HEK293 (cell line): ENCODE results near the gene ITPKA.

ENCODE experiments used
- FEZF1 ChIP-seq: fragments of 450-650 bp; formaldehyde crosslinking; IDR thresholded peaks from 2 replicates; pipeline ENCODE4 v1.5.1; 2016; ENCODE audit warnings: missing biosample characterization, missing genetic modification characterization
- GLIS1 ChIP-seq: fragments of 450-650 bp; formaldehyde crosslinking; IDR thresholded peaks from 2 replicates; pipeline ENCODE4 v1.5.1; 2016; ENCODE audit warnings: missing biosample characterization, missing genetic modification characterization
- GLIS2 ChIP-seq: fragments of 450-650 bp; formaldehyde crosslinking; IDR thresholded peaks from 2 replicates; pipeline ENCODE4 v1.5.1; 2016; ENCODE audit warnings: missing biosample characterization, missing genetic modification characterization
- HOXA7 ChIP-seq: sonication (generic); formaldehyde crosslinking; IDR thresholded peaks from 2 replicates; pipeline ENCODE4 v1.8.1; 2022; ENCODE audit warnings: missing genetic modification reagents, borderline replicate concordance
- KLF1 ChIP-seq: fragments of 450-650 bp; formaldehyde crosslinking; IDR thresholded peaks from 2 replicates; pipeline ENCODE4 v1.5.1; 2016; ENCODE audit warnings: missing biosample characterization, missing genetic modification characterization
- KLF7 ChIP-seq: fragments of 450-650 bp; formaldehyde crosslinking; IDR thresholded peaks from 2 replicates; pipeline ENCODE4 v1.5.1; 2016; ENCODE audit warnings: missing biosample characterization, missing genetic modification characterization, borderline replicate concordance
- KLF8 ChIP-seq: fragments of 450-650 bp; formaldehyde crosslinking; IDR thresholded peaks from 2 replicates; pipeline ENCODE4 v1.5.1; 2016; ENCODE audit warnings: missing biosample characterization, missing genetic modification characterization
- MYNN ChIP-seq: fragments of 450-650 bp; formaldehyde crosslinking; IDR thresholded peaks from 2 replicates; pipeline ENCODE4 v1.5.1; 2016; ENCODE audit warnings: missing biosample characterization, missing genetic modification characterization, borderline replicate concordance
- SCRT2 ChIP-seq: fragments of 450-650 bp; formaldehyde crosslinking; IDR thresholded peaks from 2 replicates; pipeline ENCODE4 v1.5.1; 2016; ENCODE audit warnings: missing biosample characterization, missing genetic modification characterization
- WT1 ChIP-seq: fragments of 450-650 bp; formaldehyde crosslinking; IDR thresholded peaks from 2 replicates; pipeline ENCODE4 v1.5.1; 2016; ENCODE audit warnings: missing biosample characterization, missing genetic modification characterization
- YY2 ChIP-seq: fragments of 450-650 bp; formaldehyde crosslinking; IDR thresholded peaks from 2 replicates; pipeline ENCODE4 v1.5.1; 2016; ENCODE audit warnings: missing biosample characterization, missing genetic modification characterization
- ZBTB20 ChIP-seq: fragments of 450-650 bp; formaldehyde crosslinking; IDR thresholded peaks from 2 replicates; pipeline ENCODE4 v1.5.1; 2016; ENCODE audit warnings: missing biosample characterization, missing genetic modification characterization
- ZFP41 ChIP-seq: fragments of 450-650 bp; formaldehyde crosslinking; IDR thresholded peaks from 2 replicates; pipeline ENCODE4 v1.5.1; 2016; ENCODE audit warnings: missing biosample characterization, missing genetic modification characterization, borderline replicate concordance
- ZNF169 ChIP-seq: fragments of 450-650 bp; formaldehyde crosslinking; IDR thresholded peaks from 2 replicates; pipeline ENCODE4 v1.5.1; 2016; ENCODE audit warnings: missing biosample characterization, missing genetic modification characterization
- ZNF23 ChIP-seq: fragments of 450-650 bp; formaldehyde crosslinking; IDR thresholded peaks from 2 replicates; pipeline ENCODE4 v1.5.1; 2016; ENCODE audit warnings: missing biosample characterization, missing genetic modification characterization, borderline replicate concordance
- ZNF394 ChIP-seq: fragments of 450-650 bp; formaldehyde crosslinking; IDR thresholded peaks from 2 replicates; pipeline ENCODE4 v1.5.1; 2016; ENCODE audit warnings: missing biosample characterization, missing genetic modification characterization, mild to moderate bottlenecking, moderate library complexity, borderline replicate concordance
- ZNF433 ChIP-seq: fragments of 450-650 bp; formaldehyde crosslinking; IDR thresholded peaks from 2 replicates; pipeline ENCODE4 v1.5.1; 2016; ENCODE audit warnings: missing biosample characterization, missing genetic modification characterization, low read depth
- ZNF510 ChIP-seq: fragments of 450-650 bp; formaldehyde crosslinking; IDR thresholded peaks from 2 replicates; pipeline ENCODE4 v1.5.1; 2018; ENCODE audit warnings: mild to moderate bottlenecking, missing genetic modification characterization, missing biosample characterization; ENCODE audit not compliant: insufficient replicate concordance
- ZNF529 ChIP-seq: fragments of 450-650 bp; formaldehyde crosslinking; IDR thresholded peaks from 2 replicates; pipeline ENCODE4 v1.5.1; 2017; ENCODE audit warnings: missing genetic modification characterization, missing biosample characterization; ENCODE audit not compliant: insufficient replicate concordance
- ZNF530 ChIP-seq: fragments of 450-650 bp; formaldehyde crosslinking; IDR thresholded peaks from 2 replicates; pipeline ENCODE4 v1.5.1; 2016; ENCODE audit warnings: low read depth, missing biosample characterization, missing genetic modification characterization
- ZNF660 ChIP-seq: fragments of 450-650 bp; IDR thresholded peaks from 2 replicates; pipeline ENCODE4 v1.5.1; 2018; ENCODE audit warnings: missing biosample characterization, mild to moderate bottlenecking, missing genetic modification characterization
- TF ChIP-seq, protein P1 (sequence below): fragments of 450-650 bp; formaldehyde crosslinking; conservative IDR thresholded peaks from 2 replicates; pipeline ENCODE4 v1.5.1; 2016; ENCODE audit warnings: low read depth, missing biosample characterization, missing genetic modification characterization
- TF ChIP-seq, protein P2 (sequence below): fragments of 450-650 bp; formaldehyde crosslinking; IDR thresholded peaks from 2 replicates; pipeline ENCODE4 v1.5.1; 2016; ENCODE audit warnings: missing biosample characterization, missing genetic modification characterization
- TF ChIP-seq, protein P3 (sequence below): fragments of 450-650 bp; formaldehyde crosslinking; IDR thresholded peaks from 2 replicates; pipeline ENCODE4 v1.5.1; 2016; ENCODE audit warnings: missing biosample characterization, missing genetic modification characterization
- TF ChIP-seq, protein P4 (sequence below): fragments of 450-650 bp; formaldehyde crosslinking; IDR thresholded peaks from 2 replicates; pipeline ENCODE4 v1.5.1; 2016; ENCODE audit warnings: missing biosample characterization, missing genetic modification characterization
- TF ChIP-seq, protein P5 (sequence below): fragments of 450-650 bp; IDR thresholded peaks from 2 replicates; pipeline ENCODE4 v1.5.1; 2018; ENCODE audit warnings: missing biosample characterization, missing genetic modification characterization
- TF ChIP-seq, protein P6 (sequence below): fragments of 450-650 bp; formaldehyde crosslinking; IDR thresholded peaks from 2 replicates; pipeline ENCODE4 v1.5.1; 2016; ENCODE audit warnings: missing biosample characterization, missing genetic modification characterization

ITPKA gene

DNA sequence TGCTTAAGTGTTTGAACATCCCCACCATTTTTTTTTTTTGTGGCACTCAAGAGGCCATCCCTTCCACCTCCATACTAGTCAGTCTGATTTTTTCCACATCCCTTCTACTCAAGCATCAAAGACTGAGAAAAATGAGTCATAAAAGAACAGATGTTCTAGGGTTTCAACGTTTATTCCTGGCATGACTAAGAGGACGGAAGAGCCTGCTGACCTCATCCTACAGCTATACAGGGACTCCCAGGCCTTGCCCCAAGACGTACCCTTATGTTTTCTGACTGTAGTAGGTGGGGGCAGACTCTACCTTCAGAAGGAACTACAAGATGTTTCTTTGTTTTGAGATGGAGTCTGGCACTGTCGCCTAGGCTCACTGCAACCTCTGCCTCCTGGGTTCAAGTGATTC is 3.3 kb upstream of the ITPKA start (continued):
- no peak for TF ChIP-seq ZNF530
- TF ChIP-seq ZNF394 (tag by site-specific recombination), result peak; percentile 46; the same call in 1 of the 2 replicates
- TF ChIP-seq HOXA7, result no peak
- no peak for TF ChIP-seq YY2
- TF ChIP-seq ZNF23 (tag by site-specific recombination), result no peak
- TF ChIP-seq, protein P1, sequence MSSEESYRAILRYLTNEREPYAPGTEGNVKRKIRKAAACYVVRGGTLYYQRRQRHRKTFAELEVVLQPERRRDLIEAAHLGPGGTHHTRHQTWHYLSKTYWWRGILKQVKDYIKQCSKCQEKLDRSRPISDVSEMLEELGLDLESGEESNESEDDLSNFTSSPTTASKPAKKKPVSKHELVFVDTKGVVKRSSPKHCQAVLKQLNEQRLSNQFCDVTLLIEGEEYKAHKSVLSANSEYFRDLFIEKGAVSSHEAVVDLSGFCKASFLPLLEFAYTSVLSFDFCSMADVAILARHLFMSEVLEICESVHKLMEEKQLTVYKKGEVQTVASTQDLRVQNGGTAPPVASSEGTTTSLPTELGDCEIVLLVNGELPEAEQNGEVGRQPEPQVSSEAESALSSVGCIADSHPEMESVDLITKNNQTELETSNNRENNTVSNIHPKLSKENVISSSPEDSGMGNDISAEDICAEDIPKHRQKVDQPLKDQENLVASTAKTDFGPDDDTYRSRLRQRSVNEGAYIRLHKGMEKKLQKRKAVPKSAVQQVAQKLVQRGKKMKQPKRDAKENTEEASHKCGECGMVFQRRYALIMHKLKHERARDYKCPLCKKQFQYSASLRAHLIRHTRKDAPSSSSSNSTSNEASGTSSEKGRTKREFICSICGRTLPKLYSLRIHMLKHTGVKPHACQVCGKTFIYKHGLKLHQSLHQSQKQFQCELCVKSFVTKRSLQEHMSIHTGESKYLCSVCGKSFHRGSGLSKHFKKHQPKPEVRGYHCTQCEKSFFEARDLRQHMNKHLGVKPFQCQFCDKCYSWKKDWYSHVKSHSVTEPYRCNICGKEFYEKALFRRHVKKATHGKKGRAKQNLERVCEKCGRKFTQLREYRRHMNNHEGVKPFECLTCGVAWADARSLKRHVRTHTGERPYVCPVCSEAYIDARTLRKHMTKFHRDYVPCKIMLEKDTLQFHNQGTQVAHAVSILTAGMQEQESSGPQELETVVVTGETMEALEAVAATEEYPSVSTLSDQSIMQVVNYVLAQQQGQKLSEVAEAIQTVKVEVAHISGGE, result no peak
- no peak for TF ChIP-seq KLF8 (tag by site-specific recombination)
- no peak for TF ChIP-seq WT1 (tag by site-specific recombination)
- TF ChIP-seq, protein P2, sequence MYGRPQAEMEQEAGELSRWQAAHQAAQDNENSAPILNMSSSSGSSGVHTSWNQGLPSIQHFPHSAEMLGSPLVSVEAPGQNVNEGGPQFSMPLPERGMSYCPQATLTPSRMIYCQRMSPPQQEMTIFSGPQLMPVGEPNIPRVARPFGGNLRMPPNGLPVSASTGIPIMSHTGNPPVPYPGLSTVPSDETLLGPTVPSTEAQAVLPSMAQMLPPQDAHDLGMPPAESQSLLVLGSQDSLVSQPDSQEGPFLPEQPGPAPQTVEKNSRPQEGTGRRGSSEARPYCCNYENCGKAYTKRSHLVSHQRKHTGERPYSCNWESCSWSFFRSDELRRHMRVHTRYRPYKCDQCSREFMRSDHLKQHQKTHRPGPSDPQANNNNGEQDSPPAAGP, result peak; percentile 58; the same call in 1 of the 2 replicates
- TF ChIP-seq ZNF433 (tag by site-specific recombination), result no peak
- TF ChIP-seq ZNF529 (tag by site-specific recombination), result no peak
- peak; percentile 21; the same call in 1 of the 2 replicates for TF ChIP-seq ZBTB20 (tag by site-specific recombination)
- TF ChIP-seq, protein P3, sequence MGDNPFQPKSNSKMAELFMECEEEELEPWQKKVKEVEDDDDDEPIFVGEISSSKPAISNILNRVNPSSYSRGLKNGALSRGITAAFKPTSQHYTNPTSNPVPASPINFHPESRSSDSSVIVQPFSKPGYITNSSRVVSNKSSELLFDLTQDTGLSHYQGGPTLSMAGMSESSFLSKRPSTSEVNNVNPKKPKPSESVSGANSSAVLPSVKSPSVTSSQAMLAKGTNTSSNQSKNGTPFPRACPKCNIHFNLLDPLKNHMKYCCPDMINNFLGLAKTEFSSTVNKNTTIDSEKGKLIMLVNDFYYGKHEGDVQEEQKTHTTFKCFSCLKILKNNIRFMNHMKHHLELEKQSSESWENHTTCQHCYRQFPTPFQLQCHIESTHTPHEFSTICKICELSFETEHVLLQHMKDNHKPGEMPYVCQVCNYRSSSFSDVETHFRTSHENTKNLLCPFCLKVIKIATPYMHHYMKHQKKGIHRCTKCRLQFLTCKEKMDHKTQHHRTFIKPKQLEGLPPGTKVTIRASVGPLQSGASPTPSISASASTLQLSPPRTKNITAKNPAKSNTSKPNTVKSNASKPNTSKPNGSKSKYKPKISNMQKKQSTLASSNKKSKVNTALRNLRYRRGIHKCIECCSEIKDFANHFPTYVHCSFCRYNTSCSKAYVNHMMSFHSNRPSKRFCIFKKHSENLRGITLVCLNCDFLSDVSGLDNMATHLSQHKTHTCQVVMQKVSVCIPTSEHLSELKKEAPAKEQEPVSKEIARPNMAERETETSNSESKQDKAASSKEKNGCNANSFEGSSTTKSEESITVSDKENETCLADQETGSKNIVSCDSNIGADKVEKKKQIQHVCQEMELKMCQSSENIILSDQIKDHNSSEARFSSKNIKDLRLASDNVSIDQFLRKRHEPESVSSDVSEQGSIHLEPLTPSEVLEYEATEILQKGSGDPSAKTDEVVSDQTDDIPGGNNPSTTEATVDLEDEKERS (tag by site-specific recombination), result no peak
- no peak for TF ChIP-seq MYNN (tag by site-specific recombination)
- no peak for TF ChIP-seq GLIS2 (tag by site-specific recombination)
- TF ChIP-seq KLF1, result no peak
- TF ChIP-seq ZNF660 (tag by site-specific recombination), result peak; percentile 62; the same call in 1 of the 2 replicates
- TF ChIP-seq, protein P4, sequence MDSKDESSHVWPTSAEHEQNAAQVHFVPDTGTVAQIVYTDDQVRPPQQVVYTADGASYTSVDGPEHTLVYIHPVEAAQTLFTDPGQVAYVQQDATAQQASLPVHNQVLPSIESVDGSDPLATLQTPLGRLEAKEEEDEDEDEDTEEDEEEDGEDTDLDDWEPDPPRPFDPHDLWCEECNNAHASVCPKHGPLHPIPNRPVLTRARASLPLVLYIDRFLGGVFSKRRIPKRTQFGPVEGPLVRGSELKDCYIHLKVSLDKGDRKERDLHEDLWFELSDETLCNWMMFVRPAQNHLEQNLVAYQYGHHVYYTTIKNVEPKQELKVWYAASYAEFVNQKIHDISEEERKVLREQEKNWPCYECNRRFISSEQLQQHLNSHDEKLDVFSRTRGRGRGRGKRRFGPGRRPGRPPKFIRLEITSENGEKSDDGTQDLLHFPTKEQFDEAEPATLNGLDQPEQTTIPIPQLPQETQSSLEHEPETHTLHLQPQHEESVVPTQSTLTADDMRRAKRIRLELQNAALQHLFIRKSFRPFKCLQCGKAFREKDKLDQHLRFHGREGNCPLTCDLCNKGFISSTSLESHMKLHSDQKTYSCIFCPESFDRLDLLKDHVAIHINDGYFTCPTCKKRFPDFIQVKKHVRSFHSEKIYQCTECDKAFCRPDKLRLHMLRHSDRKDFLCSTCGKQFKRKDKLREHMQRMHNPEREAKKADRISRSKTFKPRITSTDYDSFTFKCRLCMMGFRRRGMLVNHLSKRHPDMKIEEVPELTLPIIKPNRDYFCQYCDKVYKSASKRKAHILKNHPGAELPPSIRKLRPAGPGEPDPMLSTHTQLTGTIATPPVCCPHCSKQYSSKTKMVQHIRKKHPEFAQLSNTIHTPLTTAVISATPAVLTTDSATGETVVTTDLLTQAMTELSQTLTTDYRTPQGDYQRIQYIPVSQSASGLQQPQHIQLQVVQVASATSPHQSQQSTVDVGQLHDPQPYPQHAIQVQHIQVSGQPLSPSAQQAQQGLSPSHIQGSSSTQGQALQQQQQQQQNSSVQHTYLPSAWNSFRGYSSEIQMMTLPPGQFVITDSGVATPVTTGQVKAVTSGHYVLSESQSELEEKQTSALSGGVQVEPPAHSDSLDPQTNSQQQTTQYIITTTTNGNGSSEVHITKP (tag by site-specific recombination), result no peak
- TF ChIP-seq KLF7 (tag by site-specific recombination), result no peak
- TF ChIP-seq ZNF510 (tag by site-specific recombination), result no peak
- no peak for TF ChIP-seq ZFP41 (tag by site-specific recombination)
- no peak for TF ChIP-seq ZNF169 (tag by site-specific recombination)
- no peak for TF ChIP-seq GLIS1 (tag by site-specific recombination)
- TF ChIP-seq SCRT2 (tag by site-specific recombination), result no peak
- no peak for TF ChIP-seq FEZF1 (tag by site-specific recombination)
- TF ChIP-seq, protein P5, sequence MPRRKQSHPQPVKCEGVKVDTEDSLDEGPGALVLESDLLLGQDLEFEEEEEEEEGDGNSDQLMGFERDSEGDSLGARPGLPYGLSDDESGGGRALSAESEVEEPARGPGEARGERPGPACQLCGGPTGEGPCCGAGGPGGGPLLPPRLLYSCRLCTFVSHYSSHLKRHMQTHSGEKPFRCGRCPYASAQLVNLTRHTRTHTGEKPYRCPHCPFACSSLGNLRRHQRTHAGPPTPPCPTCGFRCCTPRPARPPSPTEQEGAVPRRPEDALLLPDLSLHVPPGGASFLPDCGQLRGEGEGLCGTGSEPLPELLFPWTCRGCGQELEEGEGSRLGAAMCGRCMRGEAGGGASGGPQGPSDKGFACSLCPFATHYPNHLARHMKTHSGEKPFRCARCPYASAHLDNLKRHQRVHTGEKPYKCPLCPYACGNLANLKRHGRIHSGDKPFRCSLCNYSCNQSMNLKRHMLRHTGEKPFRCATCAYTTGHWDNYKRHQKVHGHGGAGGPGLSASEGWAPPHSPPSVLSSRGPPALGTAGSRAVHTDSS (tag by site-specific recombination), result no peak
- TF ChIP-seq, protein P6, sequence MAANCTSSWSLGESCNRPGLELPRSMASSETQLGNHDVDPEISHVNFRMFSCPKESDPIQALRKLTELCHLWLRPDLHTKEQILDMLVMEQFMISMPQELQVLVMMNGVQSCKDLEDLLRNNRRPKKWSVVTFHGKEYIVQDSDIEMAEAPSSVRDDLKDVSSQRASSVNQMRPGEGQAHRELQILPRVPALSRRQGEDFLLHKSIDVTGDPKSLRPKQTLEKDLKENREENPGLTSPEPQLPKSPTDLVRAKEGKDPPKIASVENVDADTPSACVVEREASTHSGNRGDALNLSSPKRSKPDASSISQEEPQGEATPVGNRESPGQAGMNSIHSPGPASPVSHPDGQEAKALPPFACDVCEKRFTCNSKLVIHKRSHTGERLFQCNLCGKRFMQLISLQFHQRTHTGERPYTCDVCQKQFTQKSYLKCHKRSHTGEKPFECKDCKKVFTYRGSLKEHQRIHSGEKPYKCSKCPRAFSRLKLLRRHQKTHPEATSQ (tag by site-specific recombination), result no peak
